Measurements from ENCODE around the gene G2E3. TPM values are rescaled to one million over a fixed set of nuclear protein-coding genes. Genes with fewer than 3 reads are reported as not detected.
"Not testable (repeated sequence)": the region's sequence is repeated elsewhere in the genome, so short reads cannot be mapped to it uniquely, and the experiment has no call there.

The G2E3 gene
- total RNA-seq, 2 experiments from 2014 or later, result 28.6 to 29.1 TPM

DNA sequence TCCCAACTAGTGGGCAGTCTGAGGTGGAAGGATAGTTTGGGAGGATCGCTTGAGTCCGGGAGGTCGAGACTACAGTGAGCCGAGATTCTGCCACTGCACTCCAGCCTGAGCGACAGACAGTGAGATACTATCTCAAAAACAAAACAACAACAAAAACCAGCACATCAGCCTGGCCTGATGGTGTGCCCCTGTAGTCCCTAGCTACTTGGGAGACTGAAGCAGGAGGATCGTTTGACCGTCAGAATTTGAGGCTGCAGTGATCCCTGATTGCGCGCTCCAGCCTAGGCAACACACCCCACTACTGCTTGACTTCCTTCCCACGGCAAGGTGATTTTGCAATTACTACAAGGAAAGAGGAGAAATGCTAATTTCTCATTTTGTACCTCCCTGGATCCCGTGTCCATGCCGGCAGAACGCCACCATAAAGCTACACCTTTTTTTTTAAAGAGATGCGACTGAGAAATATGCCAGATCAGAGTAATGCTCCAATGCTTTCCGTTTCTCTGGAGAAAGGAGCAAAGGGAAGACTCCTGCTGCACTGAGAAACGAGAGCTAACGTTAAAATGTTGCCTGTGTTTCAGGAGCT lies 62.5 kb downstream of the G2E3 start:
- CTCF ChIA-PET, result interaction anchor here (0.6 kb wide), 1 partner anchor 9 kb away, joined by 3 read pairs; no protein-coding TSS in a partner anchor
- peak overlapping the region; percentile 96 for H3K4me3 Mint-ChIP-seq
- intact Hi-C loops (cut with micrococcal nuclease), result loop anchor here (5.0 to 10.0 kb wide), 2 partner anchors 941 to 1453 kb away; partner anchors contain the start of genes ARHGAP5 and NUBPL
- no peaks in the 10 kb centered on the region for H3K27me3 Mint-ChIP-seq (ENCODE audit: low read depth)
- no peaks in the 10 kb centered on the region for H3K9me3 Mint-ChIP-seq
- H3K27ac Mint-ChIP-seq, result peak overlapping the region; percentile 94
- DNase-seq, result no peak
- peaks cover 4% of the 10 kb centered on the region for H3K36me3 Mint-ChIP-seq (ENCODE audit: low read depth)
- H3K4me1 Mint-ChIP-seq (ENCODE audit: low read depth), result peaks cover 33% of the 10 kb centered on the region

DNA sequence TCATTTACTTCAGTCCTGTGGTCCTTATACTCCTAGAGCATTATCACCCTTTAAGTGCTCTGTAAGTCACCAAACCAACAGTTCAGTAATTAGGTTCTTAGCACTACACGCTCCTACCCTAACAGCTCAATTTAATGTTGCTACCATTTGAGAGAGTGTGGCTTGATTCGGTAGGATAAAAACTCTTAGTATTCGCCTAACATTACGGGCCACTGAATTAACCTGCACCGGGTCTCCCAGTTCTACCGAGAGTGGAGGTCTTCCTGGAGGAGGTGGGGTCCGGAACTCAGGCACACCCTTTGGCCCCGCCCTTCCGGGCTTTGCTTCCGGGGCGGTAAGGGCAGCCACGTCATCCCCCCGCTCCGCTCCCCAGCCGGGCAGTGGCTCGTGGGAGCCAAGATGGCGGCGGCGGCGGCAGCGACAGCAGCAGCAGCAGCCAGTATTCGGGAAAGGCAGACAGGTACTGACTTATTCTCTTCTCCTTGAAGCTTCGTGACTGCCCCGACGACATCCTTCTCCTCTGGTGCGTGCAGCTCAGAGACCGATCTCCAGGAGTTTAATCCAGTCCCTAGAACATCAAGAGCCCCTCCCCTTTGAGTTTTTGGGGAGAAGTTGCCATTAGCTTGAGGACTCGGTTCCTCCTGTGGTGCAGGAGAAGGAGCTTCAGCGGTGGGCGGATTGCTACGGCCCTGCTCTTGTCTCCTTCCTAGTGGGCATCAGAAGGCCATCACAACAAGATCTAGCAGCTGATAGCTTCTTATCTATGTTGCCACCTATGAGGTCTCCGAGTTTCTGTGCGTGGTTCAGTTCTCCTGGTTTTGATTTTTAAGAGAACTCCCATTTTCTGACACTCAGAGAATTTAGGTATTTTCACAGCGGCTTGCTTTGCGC lies 63.2 kb downstream of the G2E3 start, which contains the start of gene SCFD1:
TSS of gene SCFD1 (plus strand) at position 380 of the 891 bp plus-strand sequence. CDS start at position 400, 20 bp downstream.
- Mint-ChIP-seq H3K4me3 (peak within 1 kb of the TSS; percentile 96), H3K27ac (peak within 1 kb of the TSS; percentile 94), H3K27me3 (ENCODE audit: low read depth) (no peaks in the 10 kb centered on the region), H3K9me3 (no peaks in the 10 kb centered on the region), H3K4me1 (ENCODE audit: low read depth) (peaks cover 35% of the 10 kb centered on the region), H3K36me3 (ENCODE audit: low read depth) (peaks cover 5% of the 10 kb centered on the region)
- peak; percentile 95 for DNase-seq
- intact Hi-C loops (cut with micrococcal nuclease), result loop anchor here (1.0 to 10.0 kb wide), 6 partner anchors 63 to 1453 kb away; partner anchors contain the start of genes ARHGAP5, DTD2, G2E3 and NUBPL
- CTCF ChIA-PET, result interaction anchor here (0.6 to 1.3 kb wide), 3 partner anchors 8 to 63 kb away, joined by 3 read pairs; partner anchors contain the start of gene G2E3

DNA sequence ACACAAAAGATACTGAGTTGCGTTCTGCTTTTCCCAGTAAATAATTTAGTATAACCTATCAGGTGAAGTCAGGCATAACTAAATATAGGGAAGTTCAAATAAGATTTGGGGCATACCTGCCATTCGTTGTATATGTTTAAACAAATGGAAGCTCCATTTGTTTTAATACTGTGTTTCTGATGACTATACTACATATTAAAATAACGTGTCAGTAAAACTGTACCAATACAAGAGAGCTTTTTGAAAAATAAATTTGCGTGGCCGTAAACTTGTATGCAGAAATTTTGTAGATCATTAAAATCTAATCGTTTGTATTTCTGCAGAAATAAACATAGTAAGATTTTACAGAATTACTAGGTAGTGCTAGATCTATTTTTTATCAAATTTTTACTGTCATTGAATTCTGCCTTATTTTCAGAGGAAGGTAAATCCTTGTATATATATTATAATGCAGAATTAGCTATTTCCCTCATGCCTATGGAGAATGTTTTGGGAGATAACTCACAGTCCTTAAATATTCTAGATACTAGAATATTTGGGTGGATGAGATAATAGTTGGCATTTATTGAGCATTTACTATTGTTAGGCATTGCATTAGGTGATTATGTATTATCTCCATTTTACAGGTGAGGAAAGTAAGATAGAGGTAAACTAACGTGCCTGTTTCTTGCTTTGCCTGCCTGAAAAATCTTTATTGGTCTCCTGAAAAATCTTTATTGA lies 64.6 kb downstream of the G2E3 start:
- no peaks in the 10 kb centered on the region for H3K27me3 Mint-ChIP-seq (ENCODE audit: low read depth)
- CTCF ChIA-PET, result interaction anchor here (1.3 kb wide), 1 partner anchor 65 kb away, joined by 3 read pairs; the partner anchor contains the start of gene G2E3
- DNase-seq, result no peak
- intact Hi-C loops (cut with micrococcal nuclease), result loop anchor here (5.0 to 10.0 kb wide), 2 partner anchors 939 to 1451 kb away; partner anchors contain the start of genes ARHGAP5 and NUBPL
- peak overlapping the region; percentile 96 for H3K4me3 Mint-ChIP-seq
- H3K36me3 Mint-ChIP-seq (ENCODE audit: low read depth), result peaks cover 10% of the 10 kb centered on the region
- H3K27ac Mint-ChIP-seq, result no peak overlapping the region
- H3K9me3 Mint-ChIP-seq, result no peaks in the 10 kb centered on the region
- H3K4me1 Mint-ChIP-seq (ENCODE audit: low read depth), result peaks cover 44% of the 10 kb centered on the region

GRCh38 chr14:30624132-30624423 lies 65.1 kb downstream of the G2E3 start:
- CTCF ChIA-PET, result no interaction called here
- Mint-ChIP-seq H3K4me1 (ENCODE audit: low read depth) (peaks cover 44% of the 10 kb centered on the region), H3K27ac (no peak overlapping the region), H3K27me3 (ENCODE audit: low read depth) (no peaks in the 10 kb centered on the region), H3K9me3 (no peaks in the 10 kb centered on the region), H3K4me3 (peak overlapping the region; percentile 29), H3K36me3 (ENCODE audit: low read depth) (peaks cover 10% of the 10 kb centered on the region)
- no peak for DNase-seq
- intact Hi-C loops (cut with micrococcal nuclease), result loop anchor here (5.0 to 10.0 kb wide), 2 partner anchors 938 to 1451 kb away; partner anchors contain the start of genes ARHGAP5 and NUBPL

GRCh38 chr14:30625533-30625932 lies 66.6 kb downstream of the G2E3 start:
- CTCF ChIA-PET, result no interaction called here
- H3K36me3 Mint-ChIP-seq (ENCODE audit: low read depth), result peaks cover 10% of the 10 kb centered on the region

DNA sequence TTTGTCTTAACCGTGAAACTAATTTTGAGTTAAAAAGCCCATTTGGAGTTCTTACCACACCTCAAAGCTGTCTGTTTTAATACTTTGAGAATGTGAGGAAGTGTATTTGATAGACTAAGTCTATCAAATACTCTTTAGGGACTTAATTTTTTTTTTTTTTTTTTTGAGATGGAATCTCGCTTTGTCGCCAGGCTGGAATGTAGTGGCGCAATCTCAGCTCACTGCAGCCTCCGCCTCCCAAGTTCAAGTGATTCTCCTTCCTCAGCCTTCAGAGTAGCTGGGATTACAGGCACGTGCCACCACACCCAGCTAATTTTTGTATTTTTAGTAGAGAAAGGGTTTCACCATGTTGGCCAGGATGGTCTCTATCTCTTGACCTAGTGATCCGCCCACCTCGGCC lies 70.5 kb downstream of the G2E3 start:
- H3K4me3 Mint-ChIP-seq; H3K9me3 Mint-ChIP-seq; H3K27me3 Mint-ChIP-seq (ENCODE audit: low read depth); CTCF ChIA-PET; DNase-seq; H3K27ac Mint-ChIP-seq: not testable (repeated sequence)
- intact Hi-C loops (cut with micrococcal nuclease), result loop anchor here (10.0 kb wide), 1 partner anchor 1445 kb away; the partner anchor contains the start of gene ARHGAP5
- H3K36me3 Mint-ChIP-seq (ENCODE audit: low read depth), result peaks cover 14% of the 10 kb centered on the region
- peaks cover 23% of the 10 kb centered on the region for H3K4me1 Mint-ChIP-seq (ENCODE audit: low read depth)

More at GRCh38 chr14:30625533-30625932, 66.6 kb downstream of the G2E3 start:
- Mint-ChIP-seq H3K4me3 (no peak overlapping the region), H3K9me3 (no peaks in the 10 kb centered on the region), H3K4me1 (ENCODE audit: low read depth) (peaks cover 35% of the 10 kb centered on the region), H3K27me3 (ENCODE audit: low read depth) (no peaks in the 10 kb centered on the region), H3K27ac (no peak overlapping the region)
- intact Hi-C loops (cut with micrococcal nuclease), result loop anchor here (10.0 kb wide), 1 partner anchor 1449 kb away; the partner anchor contains the start of gene ARHGAP5
- no peak for DNase-seq

- Mint-ChIP-seq H3K4me3 (no peak overlapping the region), H3K4me1 (ENCODE audit: low read depth) (peaks cover 17% of the 10 kb centered on the region), H3K9me3 (no peaks in the 10 kb centered on the region), H3K27ac (no peak overlapping the region), H3K36me3 (ENCODE audit: low read depth) (peaks cover 10% of the 10 kb centered on the region), H3K27me3 (ENCODE audit: low read depth) (no peaks in the 10 kb centered on the region)
- CTCF ChIA-PET, result interaction anchor here (0.7 kb wide), 1 partner anchor 8 kb away, joined by 3 read pairs; the partner anchor contains the start of gene SCFD1
- no peak for DNase-seq
- intact Hi-C loops (cut with micrococcal nuclease), result no loop called here
Measured at GRCh38 chr14:30630248-30630647, 71.3 kb downstream of the G2E3 start.

GRCh38 chr14:30632730-30633129 lies 73.8 kb downstream of the G2E3 start:
- H3K9me3 Mint-ChIP-seq, result no peaks in the 10 kb centered on the region
- H3K27me3 Mint-ChIP-seq (ENCODE audit: low read depth), result no peaks in the 10 kb centered on the region
- H3K4me3 Mint-ChIP-seq, result no peak overlapping the region
- CTCF ChIA-PET, result no interaction called here
- intact Hi-C loops (cut with micrococcal nuclease), result no loop called here
- H3K27ac Mint-ChIP-seq, result no peak overlapping the region
- peaks cover 12% of the 10 kb centered on the region for H3K4me1 Mint-ChIP-seq (ENCODE audit: low read depth)
- no peak for DNase-seq
- peaks cover 18% of the 10 kb centered on the region for H3K36me3 Mint-ChIP-seq (ENCODE audit: low read depth)

GRCh38 chr14:30638926-30639325 lies 80.0 kb downstream of the G2E3 start:
- no peak for DNase-seq
- H3K4me1 Mint-ChIP-seq (ENCODE audit: low read depth), result peaks cover 2% of the 10 kb centered on the region
- CTCF ChIA-PET, result no interaction called here

DNA sequence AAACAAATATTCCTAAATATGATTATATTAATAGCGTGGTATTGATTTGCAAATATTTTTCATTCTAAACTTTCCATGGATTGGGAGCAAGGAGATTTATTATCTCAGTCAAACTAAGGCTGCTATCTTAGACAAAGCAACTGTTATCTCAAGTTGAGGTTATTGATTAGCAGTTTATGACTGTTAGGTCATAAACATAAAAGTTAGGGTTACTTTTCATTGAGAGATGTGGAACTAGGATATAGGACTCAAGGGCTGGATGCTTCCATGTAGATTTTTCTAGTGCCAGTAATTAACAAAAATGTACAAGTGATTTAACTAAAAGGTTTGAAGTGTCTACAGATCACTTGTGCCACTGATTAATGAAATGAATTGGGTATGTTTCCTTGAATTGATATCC lies 82.2 kb downstream of the G2E3 start:
- Mint-ChIP-seq H3K27ac (no peak overlapping the region), H3K36me3 (ENCODE audit: low read depth) (peaks cover 43% of the 10 kb centered on the region), H3K4me1 (ENCODE audit: low read depth) (no peaks in the 10 kb centered on the region), H3K27me3 (ENCODE audit: low read depth) (no peaks in the 10 kb centered on the region), H3K9me3 (peaks cover 8% of the 10 kb centered on the region), H3K4me3 (no peak overlapping the region)
- CTCF ChIA-PET, result no interaction called here
- intact Hi-C loops (cut with micrococcal nuclease), result no loop called here
- DNase-seq, result no peak

More at GRCh38 chr14:30638926-30639325, 80.0 kb downstream of the G2E3 start:
- H3K27ac Mint-ChIP-seq, result no peak overlapping the region
- intact Hi-C loops (cut with micrococcal nuclease), result no loop called here
- H3K9me3 Mint-ChIP-seq, result no peaks in the 10 kb centered on the region
- H3K27me3 Mint-ChIP-seq (ENCODE audit: low read depth), result no peaks in the 10 kb centered on the region
- H3K4me3 Mint-ChIP-seq, result no peak overlapping the region
- peaks cover 25% of the 10 kb centered on the region for H3K36me3 Mint-ChIP-seq (ENCODE audit: low read depth)

DNA sequence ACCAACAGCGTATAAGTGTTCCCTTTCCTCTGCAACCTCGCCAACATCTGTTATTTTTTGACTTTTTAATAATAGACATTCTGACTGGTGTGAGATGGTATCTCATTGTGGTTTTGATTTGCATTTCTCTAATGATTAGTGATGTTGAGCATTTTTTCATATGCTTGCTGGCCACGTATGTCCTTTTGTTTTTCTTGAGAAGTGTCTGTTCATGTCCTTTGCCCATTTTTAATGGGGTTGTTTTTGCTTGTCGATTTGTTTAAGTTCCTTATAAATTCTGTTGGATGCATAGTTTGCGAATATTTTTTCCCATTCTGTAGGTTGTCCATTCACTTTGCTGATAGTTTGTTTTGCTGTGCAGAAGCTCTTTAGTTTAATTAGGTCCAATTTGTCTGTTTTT lies 85.5 kb downstream of the G2E3 start:
- CTCF ChIA-PET; H3K4me3 Mint-ChIP-seq; H3K9me3 Mint-ChIP-seq; intact Hi-C loops (cut with micrococcal nuclease); H3K27ac Mint-ChIP-seq; H3K4me1 Mint-ChIP-seq (ENCODE audit: low read depth); DNase-seq; H3K27me3 Mint-ChIP-seq (ENCODE audit: low read depth): not testable (repeated sequence)
- peaks cover 39% of the 10 kb centered on the region for H3K36me3 Mint-ChIP-seq (ENCODE audit: low read depth)

DNA sequence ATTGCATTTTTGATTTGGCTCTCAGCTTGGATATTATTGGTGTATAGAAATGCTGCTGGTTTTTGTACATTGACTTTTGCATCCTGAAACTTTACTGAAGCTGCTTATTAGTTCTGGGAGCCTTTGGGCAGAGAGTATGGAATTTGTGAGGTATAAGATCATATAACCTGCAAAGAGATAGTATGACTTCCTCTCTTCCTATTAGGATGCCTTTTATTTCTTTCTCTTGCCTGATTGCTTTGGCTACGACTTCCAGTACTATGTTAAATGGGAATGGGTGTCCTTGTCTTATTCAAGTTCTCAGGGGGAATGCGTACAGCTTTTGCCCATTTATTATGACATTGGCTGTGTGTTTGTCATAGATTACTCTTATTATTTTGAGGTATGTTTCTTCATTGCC lies 86.6 kb downstream of the G2E3 start:
- Mint-ChIP-seq H3K36me3 (ENCODE audit: low read depth) (peaks cover 39% of the 10 kb centered on the region), H3K27ac (no peak overlapping the region), H3K27me3 (ENCODE audit: low read depth) (no peaks in the 10 kb centered on the region), H3K4me1 (ENCODE audit: low read depth) (peaks cover 6% of the 10 kb centered on the region), H3K9me3 (peaks cover 8% of the 10 kb centered on the region), H3K4me3 (no peak overlapping the region)
- no peak for DNase-seq
- CTCF ChIA-PET, result interaction anchor here (0.7 kb wide), 1 partner anchor 49 kb away, joined by 5 read pairs; no protein-coding TSS in a partner anchor
- intact Hi-C loops (cut with micrococcal nuclease), result no loop called here
